ENCODE results near the gene ARSJ. TPM values are rescaled to one million over a fixed set of nuclear protein-coding genes. Genes with fewer than 3 reads are reported as not detected.
A peak's percentile ranks its signal among the peaks of the same experiment; 100 is the strongest.

The ARSJ gene
- total RNA-seq, 1 experiment from 2014 or later, result not detected

DNA sequence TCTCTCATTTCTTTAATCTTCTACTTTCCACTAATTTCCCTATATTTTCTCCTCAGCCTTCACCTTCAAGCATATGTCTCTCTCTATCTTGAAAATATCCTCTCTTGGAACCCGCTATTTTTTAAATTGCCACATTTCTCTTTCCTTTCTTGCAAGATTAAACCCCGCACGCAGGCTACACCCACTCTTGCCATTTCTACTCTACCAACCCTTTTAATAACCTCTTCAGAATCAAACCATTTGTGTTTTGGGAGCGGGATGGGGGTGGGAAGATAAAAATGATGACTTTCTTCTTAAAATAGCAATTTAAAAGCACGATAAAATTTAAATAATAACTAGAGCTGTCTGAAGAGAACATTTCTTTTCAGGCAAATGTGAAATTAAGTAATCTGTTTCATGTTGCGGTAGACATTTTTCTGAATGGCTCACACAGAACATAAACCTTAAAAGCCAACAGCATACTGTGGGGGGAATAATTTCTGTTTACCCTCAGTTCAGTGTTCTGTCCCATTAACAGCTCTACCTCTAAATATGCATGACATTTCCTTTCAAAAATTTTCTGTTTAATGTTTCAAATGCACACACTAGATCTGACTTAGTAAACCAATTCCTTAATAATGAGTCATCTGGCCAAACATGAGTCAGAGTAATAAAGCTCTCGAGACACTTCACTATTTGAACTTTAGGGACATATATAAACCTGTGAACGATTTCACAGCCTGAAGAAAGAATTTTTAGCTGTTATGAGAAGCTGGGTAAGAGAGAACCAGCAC, 20.5 kb downstream of the ARSJ start:
- no peak overlapping the region for H3K9ac ChIP-seq (ENCODE audit: low read length)
- H3K4me3 ChIP-seq (ENCODE audit: low read length), result no peak overlapping the region
- DNase-seq, result no peak
- no peak overlapping the region for H3K4me2 ChIP-seq (ENCODE audit: low read depth, low read length, poor library complexity, severe bottlenecking)
- H4K20me1 ChIP-seq (ENCODE audit: insufficient read depth, low read depth, low read length), result no peaks in the 10 kb centered on the region
- H3K27me3 ChIP-seq (ENCODE audit: low read length), result no peaks in the 10 kb centered on the region
- no peak overlapping the region for H3K27ac ChIP-seq (ENCODE audit: low read length)
- H3K79me2 ChIP-seq (ENCODE audit: low read length), result no peaks in the 10 kb centered on the region
- H3K9me3 ChIP-seq (ENCODE audit: low read length), result no peaks in the 10 kb centered on the region
- no peaks in the 10 kb centered on the region for H3K36me3 ChIP-seq (ENCODE audit: insufficient read depth, low read length)
- H2AFZ ChIP-seq (ENCODE audit: low read length), result no peak overlapping the region
- no peaks in the 10 kb centered on the region for H3K4me1 ChIP-seq (ENCODE audit: low read length)
- no peaks in the 10 kb centered on the region for H3K9me2 ChIP-seq (replicated peaks; ENCODE audit: insufficient read depth, low read length)

DNA sequence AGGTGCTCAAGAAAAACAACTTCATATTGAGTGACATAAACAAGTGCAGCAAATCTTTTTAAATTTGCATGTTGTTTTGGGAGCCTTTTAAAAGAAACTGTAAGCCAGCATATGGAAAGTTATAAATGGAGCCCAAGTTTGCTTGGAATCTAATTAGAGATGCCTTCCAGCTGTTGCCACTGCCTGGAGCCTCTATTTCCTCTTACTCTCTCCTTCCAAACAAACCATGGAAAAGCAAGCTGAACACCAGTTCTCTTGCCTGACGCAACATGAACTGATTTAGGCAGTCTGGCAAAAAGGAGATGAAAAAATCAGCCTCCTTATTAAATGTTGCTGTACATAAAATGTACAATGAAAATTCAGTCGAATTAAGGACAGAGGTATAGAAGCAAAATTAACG, 21.5 kb downstream of the ARSJ start:
- H3K27ac ChIP-seq (ENCODE audit: low read length), result no peak overlapping the region
- H3K9me2 ChIP-seq (replicated peaks; ENCODE audit: insufficient read depth, low read length), result no peaks in the 10 kb centered on the region
- no peak for DNase-seq
- no peak overlapping the region for H2AFZ ChIP-seq (ENCODE audit: low read length)
- no peaks in the 10 kb centered on the region for H4K20me1 ChIP-seq (ENCODE audit: insufficient read depth, low read depth, low read length)
- H3K79me2 ChIP-seq (ENCODE audit: low read length), result no peaks in the 10 kb centered on the region
- no peak overlapping the region for H3K4me2 ChIP-seq (ENCODE audit: low read depth, low read length, poor library complexity, severe bottlenecking)
- no peak overlapping the region for H3K9ac ChIP-seq (ENCODE audit: low read length)
- no peaks in the 10 kb centered on the region for H3K36me3 ChIP-seq (ENCODE audit: insufficient read depth, low read length)
- H3K4me3 ChIP-seq (ENCODE audit: low read length), result no peak overlapping the region
- no peaks in the 10 kb centered on the region for H3K27me3 ChIP-seq (ENCODE audit: low read length)
- H3K4me1 ChIP-seq (ENCODE audit: low read length), result no peaks in the 10 kb centered on the region
- no peaks in the 10 kb centered on the region for H3K9me3 ChIP-seq (ENCODE audit: low read length)

DNA sequence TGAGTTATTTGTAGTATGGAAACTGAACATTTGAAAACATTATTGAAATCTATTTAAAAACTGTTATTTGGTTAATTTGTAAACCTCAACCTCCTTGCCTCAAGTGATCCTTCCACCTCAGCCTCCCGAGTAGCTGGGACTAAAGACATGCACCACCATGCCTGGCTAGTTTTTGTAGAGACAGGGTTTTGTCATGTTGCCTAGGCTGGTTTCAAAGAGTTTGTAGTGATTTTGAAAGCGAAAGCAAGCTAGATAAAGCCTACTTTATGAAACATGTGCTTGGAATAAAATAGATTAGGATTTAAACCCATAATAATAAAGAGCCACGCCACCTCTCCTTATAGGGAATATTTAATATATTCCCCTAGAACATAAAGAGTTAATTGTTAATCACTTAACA, 23.5 kb downstream of the ARSJ start:
- Histone ChIP-seq H3K4me3 (ENCODE audit: low read length) (no peak overlapping the region), H3K4me1 (ENCODE audit: low read length) (no peaks in the 10 kb centered on the region), H3K36me3 (ENCODE audit: insufficient read depth, low read length) (no peaks in the 10 kb centered on the region), H3K9me2 (replicated peaks; ENCODE audit: insufficient read depth, low read length) (no peaks in the 10 kb centered on the region), H3K9ac (ENCODE audit: low read length) (no peak overlapping the region), H3K27ac (ENCODE audit: low read length) (no peak overlapping the region), H3K9me3 (ENCODE audit: low read length) (no peaks in the 10 kb centered on the region), H3K4me2 (ENCODE audit: low read depth, low read length, poor library complexity, severe bottlenecking) (no peak overlapping the region), H3K79me2 (ENCODE audit: low read length) (no peaks in the 10 kb centered on the region), H2AFZ (ENCODE audit: low read length) (no peak overlapping the region), H3K27me3 (ENCODE audit: low read length) (no peaks in the 10 kb centered on the region), H4K20me1 (ENCODE audit: insufficient read depth, low read depth, low read length) (no peaks in the 10 kb centered on the region)
- DNase-seq, result no peak

DNA sequence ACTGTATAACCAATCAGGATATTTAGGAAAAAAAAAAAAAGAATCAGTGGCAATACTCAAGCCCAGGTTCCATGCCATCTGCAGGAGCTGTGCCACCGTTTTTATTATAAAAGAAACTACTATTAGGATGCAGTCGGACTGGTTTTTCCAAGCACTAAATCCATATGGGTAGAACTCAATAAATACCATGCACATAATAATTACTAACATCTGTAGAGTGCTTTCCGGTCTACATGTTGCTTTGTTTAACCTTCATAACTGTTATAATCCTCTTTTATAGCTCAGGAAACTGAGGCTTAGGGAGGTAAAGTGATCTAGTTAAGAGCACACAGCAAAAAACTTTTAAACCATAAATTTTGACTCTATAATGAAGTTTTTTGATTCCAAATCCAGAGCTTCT, 24.0 kb downstream of the ARSJ start:
- H3K27ac ChIP-seq (ENCODE audit: low read length), result no peak overlapping the region
- no peaks in the 10 kb centered on the region for H3K36me3 ChIP-seq (ENCODE audit: insufficient read depth, low read length)
- H3K9me2 ChIP-seq (replicated peaks; ENCODE audit: insufficient read depth, low read length), result no peaks in the 10 kb centered on the region
- DNase-seq, result no peak
- no peak overlapping the region for H2AFZ ChIP-seq (ENCODE audit: low read length)
- H3K9me3 ChIP-seq (ENCODE audit: low read length), result no peaks in the 10 kb centered on the region
- no peak overlapping the region for H3K9ac ChIP-seq (ENCODE audit: low read length)
- no peaks in the 10 kb centered on the region for H3K79me2 ChIP-seq (ENCODE audit: low read length)
- H3K4me2 ChIP-seq (ENCODE audit: low read depth, low read length, poor library complexity, severe bottlenecking), result no peak overlapping the region
- no peaks in the 10 kb centered on the region for H3K27me3 ChIP-seq (ENCODE audit: low read length)
- H3K4me3 ChIP-seq (ENCODE audit: low read length), result no peak overlapping the region
- H3K4me1 ChIP-seq (ENCODE audit: low read length), result no peaks in the 10 kb centered on the region
- no peaks in the 10 kb centered on the region for H4K20me1 ChIP-seq (ENCODE audit: insufficient read depth, low read depth, low read length)

DNA sequence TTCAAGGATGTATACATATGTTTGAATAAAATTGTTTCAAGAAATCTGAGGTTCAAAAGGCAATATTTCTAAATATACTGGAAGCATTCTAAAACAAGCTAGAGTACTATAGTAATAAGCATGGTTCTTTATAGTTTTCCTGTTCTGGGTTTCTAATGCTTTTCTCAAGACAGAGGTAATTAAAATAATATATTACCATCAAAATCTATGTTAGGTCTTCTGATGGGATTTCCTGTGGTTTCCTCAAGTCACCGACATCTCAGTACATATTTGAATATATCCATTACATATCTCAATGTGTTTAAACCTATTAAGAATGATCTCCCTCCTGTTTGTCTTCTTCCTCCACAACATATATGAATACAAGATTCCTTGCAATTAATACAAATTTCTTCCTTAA, 25.6 kb downstream of the ARSJ start:
- Histone ChIP-seq H3K4me3 (ENCODE audit: low read length) (no peak overlapping the region), H3K4me2 (ENCODE audit: low read depth, low read length, poor library complexity, severe bottlenecking) (no peak overlapping the region), H3K4me1 (ENCODE audit: low read length) (no peaks in the 10 kb centered on the region), H2AFZ (ENCODE audit: low read length) (no peak overlapping the region), H3K27ac (ENCODE audit: low read length) (no peak overlapping the region), H4K20me1 (ENCODE audit: insufficient read depth, low read depth, low read length) (no peaks in the 10 kb centered on the region), H3K9me3 (ENCODE audit: low read length) (no peaks in the 10 kb centered on the region), H3K79me2 (ENCODE audit: low read length) (no peaks in the 10 kb centered on the region), H3K9me2 (replicated peaks; ENCODE audit: insufficient read depth, low read length) (no peaks in the 10 kb centered on the region), H3K9ac (ENCODE audit: low read length) (no peak overlapping the region), H3K36me3 (ENCODE audit: insufficient read depth, low read length) (no peaks in the 10 kb centered on the region), H3K27me3 (ENCODE audit: low read length) (no peaks in the 10 kb centered on the region)
- no peak for DNase-seq

DNA sequence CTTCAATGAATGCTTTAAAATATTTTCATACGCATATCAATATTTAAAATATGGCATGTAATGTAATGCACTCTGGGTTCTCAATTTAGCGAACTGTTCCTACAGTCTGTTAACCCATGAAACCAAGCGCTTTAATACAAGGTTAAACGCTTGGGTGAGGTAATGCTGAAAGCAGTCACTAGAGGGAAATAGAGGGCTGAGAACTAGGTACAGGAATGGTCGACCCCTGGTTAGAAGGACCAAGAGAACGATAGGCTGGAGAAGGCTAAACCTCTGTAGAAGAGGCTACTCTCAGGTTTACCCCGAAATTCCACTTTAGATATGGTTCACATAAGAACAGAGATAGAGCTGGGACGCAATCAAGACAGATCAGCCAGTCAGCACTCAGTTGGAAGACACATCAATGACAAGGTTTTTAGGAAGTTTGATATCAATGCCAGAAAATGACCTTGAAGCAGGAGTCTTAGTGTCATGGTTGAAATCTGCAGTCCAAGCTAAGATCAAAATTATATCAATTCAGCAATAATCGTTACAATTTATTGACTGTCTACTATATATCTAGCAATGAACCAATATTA, 26.9 kb downstream of the ARSJ start:
- Histone ChIP-seq H3K36me3 (ENCODE audit: insufficient read depth, low read length) (no peaks in the 10 kb centered on the region), H3K9me2 (replicated peaks; ENCODE audit: insufficient read depth, low read length) (no peaks in the 10 kb centered on the region), H2AFZ (ENCODE audit: low read length) (no peak overlapping the region), H3K9me3 (ENCODE audit: low read length) (no peaks in the 10 kb centered on the region), H3K4me1 (ENCODE audit: low read length) (no peaks in the 10 kb centered on the region), H3K9ac (ENCODE audit: low read length) (no peak overlapping the region), H4K20me1 (ENCODE audit: insufficient read depth, low read depth, low read length) (no peaks in the 10 kb centered on the region), H3K79me2 (ENCODE audit: low read length) (no peaks in the 10 kb centered on the region), H3K27me3 (ENCODE audit: low read length) (no peaks in the 10 kb centered on the region), H3K27ac (ENCODE audit: low read length) (no peak overlapping the region), H3K4me2 (ENCODE audit: low read depth, low read length, poor library complexity, severe bottlenecking) (no peak overlapping the region), H3K4me3 (ENCODE audit: low read length) (no peak overlapping the region)
- peak; percentile 83 for DNase-seq

DNA sequence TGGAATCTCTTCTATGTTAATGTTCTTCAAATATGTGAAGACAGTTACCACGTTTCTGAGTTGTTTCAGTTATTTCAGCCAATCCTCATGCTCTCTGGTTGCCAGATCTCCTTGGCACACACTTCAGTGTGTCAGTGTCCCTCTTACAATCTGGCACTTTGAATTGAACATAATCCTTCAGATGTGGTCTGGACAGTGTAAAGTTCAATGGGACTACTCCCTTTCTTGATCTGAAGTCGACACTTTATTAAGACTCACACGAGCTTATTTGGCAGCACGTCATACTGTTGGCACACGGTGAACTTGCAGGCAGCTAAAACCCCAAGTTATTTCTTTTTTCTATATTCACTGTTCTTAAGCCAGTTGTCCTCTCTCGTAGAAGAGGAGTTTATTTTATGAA, 28.2 kb downstream of the ARSJ start:
- Histone ChIP-seq H3K9ac (ENCODE audit: low read length) (no peak overlapping the region), H4K20me1 (ENCODE audit: insufficient read depth, low read depth, low read length) (no peaks in the 10 kb centered on the region), H3K79me2 (ENCODE audit: low read length) (no peaks in the 10 kb centered on the region), H3K9me3 (ENCODE audit: low read length) (no peaks in the 10 kb centered on the region), H3K9me2 (replicated peaks; ENCODE audit: insufficient read depth, low read length) (no peaks in the 10 kb centered on the region), H2AFZ (ENCODE audit: low read length) (no peak overlapping the region), H3K4me1 (ENCODE audit: low read length) (no peaks in the 10 kb centered on the region), H3K4me3 (ENCODE audit: low read length) (no peak overlapping the region), H3K4me2 (ENCODE audit: low read depth, low read length, poor library complexity, severe bottlenecking) (no peak overlapping the region), H3K27me3 (ENCODE audit: low read length) (no peaks in the 10 kb centered on the region), H3K27ac (ENCODE audit: low read length) (no peak overlapping the region), H3K36me3 (ENCODE audit: insufficient read depth, low read length) (no peaks in the 10 kb centered on the region)
- DNase-seq, result no peak

DNA sequence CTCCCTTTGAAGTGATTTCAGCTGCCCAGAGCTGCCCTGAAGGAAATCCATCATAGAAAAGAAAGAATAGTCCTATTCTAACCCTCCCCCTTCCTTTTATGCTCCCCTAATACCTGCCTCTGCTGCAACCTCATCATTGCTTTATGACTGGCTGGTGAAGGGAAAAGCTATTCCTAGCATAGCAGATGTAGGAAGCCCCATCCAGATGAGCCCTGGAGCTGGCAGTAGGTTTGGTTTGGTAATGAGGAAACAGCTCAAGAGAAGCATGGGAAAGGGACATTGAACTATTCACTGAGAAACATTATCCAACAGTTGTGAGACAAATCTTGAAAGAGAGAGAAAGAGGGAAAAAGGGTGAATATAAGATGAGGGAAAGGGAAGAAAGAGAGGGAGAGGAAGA, 29.2 kb downstream of the ARSJ start:
- DNase-seq, result no peak

More for the DNA sequence above, 29.2 kb downstream of the ARSJ start:
- H3K27ac ChIP-seq (ENCODE audit: low read length), result no peak overlapping the region
- no peaks in the 10 kb centered on the region for H3K79me2 ChIP-seq (ENCODE audit: low read length)
- no peaks in the 10 kb centered on the region for H3K9me3 ChIP-seq (ENCODE audit: low read length)
- no peak overlapping the region for H3K4me2 ChIP-seq (ENCODE audit: low read depth, low read length, poor library complexity, severe bottlenecking)
- H3K4me3 ChIP-seq (ENCODE audit: low read length), result no peak overlapping the region
- H2AFZ ChIP-seq (ENCODE audit: low read length), result no peak overlapping the region
- H3K9me2 ChIP-seq (replicated peaks; ENCODE audit: insufficient read depth, low read length), result no peaks in the 10 kb centered on the region
- no peaks in the 10 kb centered on the region for H3K4me1 ChIP-seq (ENCODE audit: low read length)
- no peaks in the 10 kb centered on the region for H3K27me3 ChIP-seq (ENCODE audit: low read length)
- H3K36me3 ChIP-seq (ENCODE audit: insufficient read depth, low read length), result no peaks in the 10 kb centered on the region
- no peak overlapping the region for H3K9ac ChIP-seq (ENCODE audit: low read length)
- H4K20me1 ChIP-seq (ENCODE audit: insufficient read depth, low read depth, low read length), result no peaks in the 10 kb centered on the region
